CD4-positive, alpha-beta T cell treated with Interferon alpha-2 for 1 hour (primary cell): Measurements from ENCODE around the gene EXOSC6.
"Not testable (repeated sequence)": the region's sequence is repeated elsewhere in the genome, so short reads cannot be mapped to it uniquely, and the experiment has no call there.

Experiments used
- DNase-seq, 2 donors: peaks; one replicate each; pipeline ENCODE4 v3.0.0-alpha.2; 2020 to 2022

Gene EXOSC6

GRCh38 chr16:70198230-70198629 is 53.5 kb downstream of the EXOSC6 start:
- not testable (repeated sequence) for DNase-seq

GRCh38 chr16:70197611-70198010 is 54.1 kb downstream of the EXOSC6 start:
- not testable (repeated sequence) for DNase-seq
